ENCODE results near the gene RDX. TPM values are rescaled to one million over a fixed set of nuclear protein-coding genes. Genes with fewer than 3 reads are reported as not detected.

Gene RDX
- polyA plus RNA-seq, 2 of the 4 experiments (the other 2 are of a cell fraction): 158 to 183 TPM

DNA sequence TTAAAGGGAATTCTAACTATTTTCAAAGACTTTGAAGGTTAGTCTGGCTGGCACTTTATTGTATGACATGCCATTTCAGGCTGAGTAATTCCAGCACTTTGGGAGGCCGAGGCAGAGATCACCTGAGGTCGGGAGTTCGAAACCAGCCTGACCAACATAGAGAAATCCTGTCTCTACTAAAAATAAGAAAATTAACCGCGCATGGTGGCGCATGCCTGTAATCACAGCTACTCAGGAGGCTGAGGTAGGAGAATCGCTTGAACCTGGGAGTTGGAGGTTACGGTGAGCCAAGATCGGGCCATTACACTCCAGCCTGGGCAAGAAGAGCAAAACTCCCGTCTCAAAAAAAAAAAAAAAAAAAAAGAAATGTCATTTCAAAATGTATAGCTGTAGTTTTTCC is 95.6 kb downstream of the RDX start:
- no peak for TF ChIP-seq HEYL (CRISPR knock-in tag; IDR thresholded peaks at IDR 0.05)
- no peak for TF ChIP-seq SREBF2 (IDR thresholded peaks at IDR 0.05)
- no peak for TF ChIP-seq NFE2L2 (conservative IDR thresholded peaks at IDR 0.05; ENCODE audit: low read length)
- no peak for TF ChIP-seq ESRRA (IDR thresholded peaks at IDR 0.05; ENCODE audit: borderline replicate concordance, low read length)
- Histone ChIP-seq H3K9me3 (no peaks in the 10 kb centered on the region), H3K4me2 (no peak overlapping the region), H3K4me3 (no peak overlapping the region), H3K4me1 (peaks cover 53% of the 10 kb centered on the region), H3K27ac (peak overlapping the region; percentile 92 to 98)
- ATAC-seq (no peak), FAIRE-seq (no peak), DNase-seq (ENCODE audit: low read depth in 1 of 2, low spot score in 1 of 2) (no peak)
- WGBS (ENCODE audit: missing lambda C conversion rate): 90% methylated on average over 10 of the region's 10 CpGs
- ChIA-PET CTCF (interaction anchor here (0.7 to 4.4 kb wide), 32 partner anchors 9 to 1322 kb away, joined by 3 to 35 read pairs (median 5); partner anchors contain the start of gene FDX1), POLR2A (interaction anchor here (0.6 kb wide), 1 partner anchor 257 kb away, joined by 4 read pairs; no protein-coding TSS in a partner anchor)

DNA sequence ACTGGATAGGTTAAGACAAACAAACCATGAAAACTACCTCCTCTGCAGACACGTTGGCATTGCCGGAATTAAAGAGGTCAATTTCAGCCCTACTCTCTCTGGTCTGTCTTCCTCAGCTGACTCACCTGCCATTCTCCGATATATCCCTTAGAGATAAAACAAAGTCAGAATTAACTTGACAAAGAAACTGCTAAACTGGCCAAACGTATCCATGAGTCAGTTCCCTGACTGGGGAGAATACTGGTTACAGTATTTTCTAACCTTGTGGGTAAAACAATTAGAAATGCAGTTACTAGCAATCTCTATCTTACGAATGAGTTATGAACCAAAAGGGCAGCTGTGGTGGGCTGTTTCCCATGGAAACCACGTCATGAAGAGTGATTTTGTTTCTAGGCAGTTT is 96.2 kb downstream of the RDX start:
- FAIRE-seq (no peak), DNase-seq (ENCODE audit: low read depth in 1 of 2, low spot score in 1 of 2) (no peak), ATAC-seq (no peak)
- Histone ChIP-seq H3K4me1 (peaks cover 59% of the 10 kb centered on the region), H3K9me3 (no peaks in the 10 kb centered on the region), H3K4me3 (no peak overlapping the region), H3K27ac (peak overlapping the region; percentile 92 to 98), H3K4me2 (peak overlapping the region; percentile 1; the same call in 1 of the 3 replicates)
- ChIA-PET POLR2A (no interaction called here), CTCF (interaction anchor here (0.7 to 4.4 kb wide), 14 partner anchors 9 to 255 kb away, joined by 3 to 35 read pairs (median 7); partner anchors contain the start of gene FDX1)
- 53% methylated on average over 6 of the region's 6 CpGs for WGBS (ENCODE audit: missing lambda C conversion rate)
- TF ChIP-seq KDM5A (IDR thresholded peaks at IDR 0.05): no peak
- no peak for TF ChIP-seq GATA3 (IDR thresholded peaks at IDR 0.05; ENCODE audit: borderline replicate concordance)
- TF ChIP-seq, protein P1, sequence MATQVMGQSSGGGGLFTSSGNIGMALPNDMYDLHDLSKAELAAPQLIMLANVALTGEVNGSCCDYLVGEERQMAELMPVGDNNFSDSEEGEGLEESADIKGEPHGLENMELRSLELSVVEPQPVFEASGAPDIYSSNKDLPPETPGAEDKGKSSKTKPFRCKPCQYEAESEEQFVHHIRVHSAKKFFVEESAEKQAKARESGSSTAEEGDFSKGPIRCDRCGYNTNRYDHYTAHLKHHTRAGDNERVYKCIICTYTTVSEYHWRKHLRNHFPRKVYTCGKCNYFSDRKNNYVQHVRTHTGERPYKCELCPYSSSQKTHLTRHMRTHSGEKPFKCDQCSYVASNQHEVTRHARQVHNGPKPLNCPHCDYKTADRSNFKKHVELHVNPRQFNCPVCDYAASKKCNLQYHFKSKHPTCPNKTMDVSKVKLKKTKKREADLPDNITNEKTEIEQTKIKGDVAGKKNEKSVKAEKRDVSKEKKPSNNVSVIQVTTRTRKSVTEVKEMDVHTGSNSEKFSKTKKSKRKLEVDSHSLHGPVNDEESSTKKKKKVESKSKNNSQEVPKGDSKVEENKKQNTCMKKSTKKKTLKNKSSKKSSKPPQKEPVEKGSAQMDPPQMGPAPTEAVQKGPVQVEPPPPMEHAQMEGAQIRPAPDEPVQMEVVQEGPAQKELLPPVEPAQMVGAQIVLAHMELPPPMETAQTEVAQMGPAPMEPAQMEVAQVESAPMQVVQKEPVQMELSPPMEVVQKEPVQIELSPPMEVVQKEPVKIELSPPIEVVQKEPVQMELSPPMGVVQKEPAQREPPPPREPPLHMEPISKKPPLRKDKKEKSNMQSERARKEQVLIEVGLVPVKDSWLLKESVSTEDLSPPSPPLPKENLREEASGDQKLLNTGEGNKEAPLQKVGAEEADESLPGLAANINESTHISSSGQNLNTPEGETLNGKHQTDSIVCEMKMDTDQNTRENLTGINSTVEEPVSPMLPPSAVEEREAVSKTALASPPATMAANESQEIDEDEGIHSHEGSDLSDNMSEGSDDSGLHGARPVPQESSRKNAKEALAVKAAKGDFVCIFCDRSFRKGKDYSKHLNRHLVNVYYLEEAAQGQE (IDR thresholded peaks at IDR 0.05): no peak
- TF ChIP-seq RFX5 (IDR thresholded peaks at IDR 0.05): no peak
- no peak for TF ChIP-seq PHF8 (IDR thresholded peaks at IDR 0.05; ENCODE audit: borderline replicate concordance, low read depth)
- TF ChIP-seq TP53 (CRISPR knock-in tag; IDR thresholded peaks at IDR 0.05): no peak
- no peak for TF ChIP-seq HOXB5 (CRISPR knock-in tag; IDR thresholded peaks at IDR 0.05)
- no peak for TF ChIP-seq ZC3H11A (IDR thresholded peaks at IDR 0.05)
- no peak for TF ChIP-seq ZNF302 (CRISPR knock-in tag; IDR thresholded peaks at IDR 0.05)
- no peak for TF ChIP-seq CEBPB (IDR thresholded peaks at IDR 0.05)
- TF ChIP-seq EHF (CRISPR knock-in tag; IDR thresholded peaks at IDR 0.05): no peak
- TF ChIP-seq KDM1A (IDR thresholded peaks at IDR 0.05; ENCODE audit: low read depth): no peak
- TF ChIP-seq HOXA7 (CRISPR knock-in tag; IDR thresholded peaks at IDR 0.05): no peak
- TF ChIP-seq EP300 (IDR thresholded peaks at IDR 0.05): no peak
- no peak for TF ChIP-seq ZSCAN20 (CRISPR knock-in tag; IDR thresholded peaks at IDR 0.05)
- TF ChIP-seq RARB (CRISPR knock-in tag; IDR thresholded peaks at IDR 0.05): no peak
- no peak for TF ChIP-seq RNF2 (IDR thresholded peaks at IDR 0.05; ENCODE audit: borderline replicate concordance, low read depth)
- TF ChIP-seq, protein P2, sequence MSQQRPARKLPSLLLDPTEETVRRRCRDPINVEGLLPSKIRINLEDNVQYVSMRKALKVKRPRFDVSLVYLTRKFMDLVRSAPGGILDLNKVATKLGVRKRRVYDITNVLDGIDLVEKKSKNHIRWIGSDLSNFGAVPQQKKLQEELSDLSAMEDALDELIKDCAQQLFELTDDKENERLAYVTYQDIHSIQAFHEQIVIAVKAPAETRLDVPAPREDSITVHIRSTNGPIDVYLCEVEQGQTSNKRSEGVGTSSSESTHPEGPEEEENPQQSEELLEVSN (IDR thresholded peaks at IDR 0.05; ENCODE audit: borderline replicate concordance, low read depth): no peak

Measured in A549 (cell line).